GM18526 (cell line): ENCODE measurements around the gene LAMC1.

ENCODE experiments used
- POLR2A ChIP-seq: IDR thresholded peaks from 3 replicates; pipeline ENCODE4 v1.6.1; 2011; ENCODE audit not compliant: insufficient read length; ENCODE audit errors: extremely low read depth

The LAMC1 gene

DNA sequence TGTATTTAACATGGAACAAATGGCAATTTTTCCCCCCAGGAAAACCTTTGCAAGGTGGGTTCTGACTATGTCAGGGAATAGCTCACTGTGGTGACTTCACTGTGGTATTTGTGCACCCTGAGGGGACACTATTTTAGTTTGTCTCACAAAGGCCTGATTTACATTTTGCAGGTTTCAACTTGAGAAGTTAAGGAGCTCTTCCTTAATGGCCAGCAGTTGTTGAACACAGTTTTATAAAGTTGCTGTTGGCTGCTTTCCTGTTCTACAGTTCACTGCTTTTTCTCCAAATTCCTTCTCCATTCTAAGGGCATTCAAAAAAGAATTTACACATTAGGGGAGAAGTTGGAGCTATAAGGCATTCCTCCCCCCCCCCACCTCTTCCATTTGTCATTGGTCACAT lies 4.6 kb downstream of the LAMC1 start:
- no peak for TF ChIP-seq POLR2A

DNA sequence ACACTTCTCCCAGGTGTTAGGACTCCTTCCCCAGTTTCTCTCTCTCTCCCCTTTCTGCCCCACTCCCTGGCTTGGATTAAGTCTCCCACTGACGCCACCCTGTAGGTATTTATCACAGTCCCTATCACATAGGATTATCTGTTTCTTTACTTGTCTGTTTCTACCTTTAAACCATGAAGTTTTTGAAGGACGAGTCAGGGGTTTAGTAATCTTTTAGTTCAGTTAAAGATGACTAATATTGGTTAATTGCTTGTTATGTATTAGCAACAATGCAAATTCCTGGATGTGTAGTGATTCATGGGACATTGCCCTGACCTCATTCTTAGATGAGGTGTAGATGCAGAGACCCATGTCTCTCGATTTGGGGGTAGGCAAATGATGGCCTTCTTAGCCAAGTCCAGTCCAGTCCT lies 6.4 kb downstream of the LAMC1 start:
- TF ChIP-seq POLR2A: no peak

DNA sequence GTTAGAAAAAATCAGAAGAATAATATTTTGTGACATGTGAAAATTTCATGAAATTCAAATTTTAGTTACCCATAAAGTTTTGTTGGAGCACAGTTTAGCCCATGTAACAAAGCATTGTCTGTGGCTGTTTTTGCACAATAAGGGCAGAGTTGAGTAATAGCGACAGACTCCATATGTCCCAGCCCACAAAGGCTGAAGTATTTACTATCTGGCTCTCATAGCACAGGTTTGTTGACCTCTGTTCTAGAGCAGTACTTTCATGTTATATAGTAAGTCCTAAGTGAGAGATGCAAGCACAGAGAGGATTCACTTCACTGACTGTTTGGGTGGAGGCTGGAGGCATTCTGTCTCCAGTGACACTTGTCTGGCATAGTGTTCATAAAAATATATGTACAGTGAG lies 6.8 kb downstream of the LAMC1 start:
- TF ChIP-seq POLR2A: no peak

DNA sequence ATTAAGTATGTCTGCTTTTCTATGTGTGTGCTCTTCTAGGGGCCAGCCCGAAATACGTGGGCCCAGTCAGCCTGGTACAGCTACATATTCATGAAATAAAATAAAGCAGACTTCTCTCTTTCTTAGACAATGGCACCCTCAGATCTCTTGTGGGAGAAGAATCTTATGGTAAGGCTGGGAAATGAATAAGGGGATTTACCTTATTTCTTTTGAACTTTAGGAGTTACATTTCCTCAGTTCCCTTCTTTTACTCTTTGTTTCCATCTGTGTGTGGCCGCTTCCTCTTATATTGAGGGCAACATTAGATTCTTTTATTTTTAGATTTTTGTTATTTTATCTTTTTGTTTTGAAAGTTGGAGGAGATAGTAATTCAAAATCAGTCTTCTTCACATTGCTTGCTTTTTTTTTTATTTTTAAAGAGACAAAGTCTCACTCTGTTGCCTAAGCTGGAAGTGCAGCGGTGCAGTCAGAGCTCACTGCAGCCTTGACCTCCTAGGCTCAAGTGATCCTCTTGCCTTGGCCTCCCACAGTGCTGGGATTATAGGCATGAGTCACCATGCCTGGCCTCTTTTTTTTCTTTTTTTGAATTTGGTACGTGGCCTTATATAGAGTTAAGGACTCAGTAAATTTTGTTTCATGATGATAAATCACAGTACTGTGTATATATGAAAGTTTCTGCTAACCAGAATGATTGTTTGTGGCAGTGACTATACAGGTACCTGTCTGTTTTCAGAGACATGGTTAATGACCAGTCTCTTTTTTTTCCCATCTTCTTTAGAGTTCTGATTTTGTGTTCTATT lies 9.1 kb downstream of the LAMC1 start:
- TF ChIP-seq POLR2A: no peak

DNA sequence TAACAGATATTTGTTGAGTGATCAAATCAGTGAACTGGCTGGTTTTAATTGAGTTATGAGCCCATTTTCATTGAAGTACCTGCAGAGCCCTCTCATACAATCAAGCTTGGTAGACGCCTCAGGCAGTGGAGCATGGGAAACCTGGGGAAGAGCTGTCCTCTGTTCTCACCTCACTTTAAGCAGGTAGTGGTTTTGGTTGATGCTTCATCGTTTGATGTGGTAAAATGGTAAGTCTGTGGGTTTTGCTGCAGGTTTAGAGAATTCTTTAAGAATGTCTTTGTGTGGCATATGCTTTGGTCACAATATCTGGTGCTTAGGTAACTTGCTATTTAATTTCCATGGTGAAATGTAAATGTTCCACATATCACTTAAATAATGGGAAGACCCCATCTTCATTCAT lies 10.0 kb downstream of the LAMC1 start:
- TF ChIP-seq POLR2A: no peak

DNA sequence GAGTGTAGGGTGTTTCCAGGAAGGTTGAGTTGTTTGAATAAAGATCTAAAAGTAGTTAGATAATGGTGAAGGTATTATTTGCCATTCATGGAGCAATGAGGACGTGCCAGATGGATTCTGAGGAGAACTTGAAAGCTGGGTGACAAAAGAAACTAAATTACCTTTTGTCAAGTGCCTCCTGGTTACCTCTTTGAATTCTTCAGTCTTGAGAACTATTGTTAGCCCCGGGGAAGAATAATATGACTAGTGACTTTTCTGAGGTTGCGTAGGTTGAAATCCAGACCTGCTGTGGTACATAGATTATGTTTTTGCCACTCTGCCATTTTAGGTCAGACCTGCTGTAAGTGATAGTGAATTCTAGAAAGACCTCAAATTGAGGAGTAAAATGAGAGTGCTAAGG lies 11.5 kb downstream of the LAMC1 start:
- no peak for TF ChIP-seq POLR2A

DNA sequence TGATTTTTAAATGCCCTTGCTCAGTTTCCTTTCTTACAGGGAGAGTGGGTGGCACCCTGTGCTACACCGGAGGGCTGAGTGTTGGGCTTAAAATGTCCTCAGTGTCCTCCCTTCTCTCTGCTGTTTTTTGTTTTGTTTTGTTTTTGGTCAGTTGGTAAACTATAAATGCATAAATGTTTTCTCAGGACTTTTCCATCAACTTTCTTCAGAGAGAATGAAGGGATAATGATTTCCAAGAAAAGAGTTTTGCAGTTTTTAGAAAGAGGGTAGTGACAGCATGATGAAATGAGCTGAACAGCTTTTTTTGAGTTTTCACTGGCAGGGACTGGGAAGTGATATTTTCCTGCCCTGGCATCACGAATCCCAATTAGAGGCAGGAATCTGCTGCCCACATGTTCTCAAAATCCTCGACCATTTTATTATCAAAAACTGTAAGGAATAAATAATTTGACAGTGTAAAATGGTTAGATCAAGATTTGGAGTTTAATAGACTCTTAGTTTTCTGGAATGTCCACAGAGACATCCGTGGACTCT lies 15.2 kb downstream of the LAMC1 start:
- TF ChIP-seq POLR2A: no peak

DNA sequence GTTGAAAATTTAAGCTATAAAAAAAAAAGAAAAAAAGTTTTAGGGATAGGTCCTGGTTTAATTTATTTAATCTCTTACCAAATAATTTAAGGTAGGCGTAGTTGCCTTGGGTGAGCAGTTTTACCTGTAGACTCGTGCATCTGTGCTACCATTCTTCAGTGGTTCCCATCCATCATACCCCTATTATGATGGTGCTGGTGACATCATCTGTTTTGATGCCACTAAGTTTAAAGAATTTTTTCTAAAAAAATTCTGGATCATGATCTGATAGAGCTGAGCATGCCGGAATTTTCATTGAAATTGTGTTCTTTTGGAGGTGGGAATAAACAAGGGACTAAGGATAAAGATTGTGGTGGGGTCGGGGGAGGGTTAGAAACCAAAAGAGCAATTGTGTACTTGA lies 15.7 kb downstream of the LAMC1 start:
- TF ChIP-seq POLR2A: no peak

DNA sequence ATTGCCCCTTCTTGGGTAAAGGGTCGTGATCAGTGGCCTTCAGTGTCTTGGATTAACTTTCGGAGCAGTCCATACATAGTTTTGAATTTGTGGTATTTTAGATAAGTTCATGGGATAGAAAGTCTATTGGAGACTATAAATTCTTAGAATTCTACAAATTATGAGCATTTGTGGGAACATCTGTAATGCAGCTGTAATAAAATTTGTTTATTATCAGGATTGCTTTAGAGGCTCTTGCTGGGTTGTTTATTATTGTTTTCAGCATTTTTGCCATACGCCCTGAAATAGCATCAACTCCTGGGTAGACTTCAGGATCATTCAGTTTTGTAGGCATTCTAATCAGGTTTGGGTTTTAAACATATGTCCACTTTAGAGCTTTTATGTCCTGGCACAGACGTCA lies 16.1 kb downstream of the LAMC1 start:
- no peak for TF ChIP-seq POLR2A

DNA sequence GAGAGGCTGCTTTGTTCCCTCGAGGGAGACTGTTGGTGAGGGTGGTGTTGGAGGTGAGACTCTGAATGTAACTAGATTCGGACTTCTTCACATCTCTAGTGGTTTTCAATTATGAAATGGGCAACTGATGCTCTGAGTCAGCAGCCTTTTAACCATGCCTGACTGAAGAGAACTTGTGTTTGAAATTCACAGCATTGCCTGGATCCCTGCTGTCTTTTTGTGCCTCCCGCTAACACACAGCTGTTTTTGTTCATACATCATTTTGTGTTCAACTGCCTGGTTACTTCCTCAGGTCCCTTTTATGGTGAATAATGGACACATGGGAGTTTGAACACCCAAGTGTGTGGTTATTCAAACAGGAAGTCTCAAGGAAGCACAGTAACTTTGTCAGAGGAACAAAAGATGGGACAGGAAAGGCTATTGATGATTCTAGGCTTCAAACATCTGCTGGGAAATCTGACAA lies 16.8 kb downstream of the LAMC1 start:
- TF ChIP-seq POLR2A: no peak

DNA sequence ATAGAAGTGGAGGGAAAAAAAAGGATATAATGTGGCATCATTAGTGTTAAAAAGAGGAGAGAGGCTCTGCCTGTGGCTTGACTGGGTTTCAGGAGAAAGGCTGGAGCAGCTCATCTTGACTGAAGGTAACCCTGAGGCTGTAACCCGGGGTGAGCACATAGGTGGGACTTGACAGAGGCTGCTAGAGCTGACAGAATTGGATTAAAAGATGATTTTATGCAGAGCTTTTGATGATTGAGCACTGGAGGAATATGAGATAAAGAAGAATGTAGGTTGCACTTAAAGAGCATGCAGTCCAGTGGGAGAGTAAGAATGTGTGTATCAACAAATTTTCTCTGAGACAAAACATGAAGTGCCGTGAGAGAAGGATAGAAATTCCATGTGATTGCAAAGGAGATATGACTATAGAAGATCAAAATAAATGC lies 17.3 kb downstream of the LAMC1 start:
- TF ChIP-seq POLR2A: no peak

DNA sequence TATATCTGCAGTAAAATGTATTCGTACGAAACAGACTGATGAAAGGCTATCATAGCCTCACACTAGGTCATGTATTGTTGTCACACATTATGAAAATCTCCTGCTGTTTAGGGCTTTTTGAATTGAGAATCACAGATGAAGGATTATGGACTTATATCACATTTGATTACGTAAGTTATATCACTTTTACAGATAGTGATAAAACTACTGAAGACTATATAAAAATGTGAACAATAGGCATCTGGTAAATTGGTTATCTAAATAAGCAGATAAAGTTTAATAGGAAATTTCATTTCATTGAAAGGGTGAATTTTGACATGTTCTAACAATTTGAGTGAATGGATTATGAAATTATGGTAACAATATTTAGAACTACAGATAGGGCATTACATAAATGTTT lies 20.0 kb downstream of the LAMC1 start:
- TF ChIP-seq POLR2A: no peak

DNA sequence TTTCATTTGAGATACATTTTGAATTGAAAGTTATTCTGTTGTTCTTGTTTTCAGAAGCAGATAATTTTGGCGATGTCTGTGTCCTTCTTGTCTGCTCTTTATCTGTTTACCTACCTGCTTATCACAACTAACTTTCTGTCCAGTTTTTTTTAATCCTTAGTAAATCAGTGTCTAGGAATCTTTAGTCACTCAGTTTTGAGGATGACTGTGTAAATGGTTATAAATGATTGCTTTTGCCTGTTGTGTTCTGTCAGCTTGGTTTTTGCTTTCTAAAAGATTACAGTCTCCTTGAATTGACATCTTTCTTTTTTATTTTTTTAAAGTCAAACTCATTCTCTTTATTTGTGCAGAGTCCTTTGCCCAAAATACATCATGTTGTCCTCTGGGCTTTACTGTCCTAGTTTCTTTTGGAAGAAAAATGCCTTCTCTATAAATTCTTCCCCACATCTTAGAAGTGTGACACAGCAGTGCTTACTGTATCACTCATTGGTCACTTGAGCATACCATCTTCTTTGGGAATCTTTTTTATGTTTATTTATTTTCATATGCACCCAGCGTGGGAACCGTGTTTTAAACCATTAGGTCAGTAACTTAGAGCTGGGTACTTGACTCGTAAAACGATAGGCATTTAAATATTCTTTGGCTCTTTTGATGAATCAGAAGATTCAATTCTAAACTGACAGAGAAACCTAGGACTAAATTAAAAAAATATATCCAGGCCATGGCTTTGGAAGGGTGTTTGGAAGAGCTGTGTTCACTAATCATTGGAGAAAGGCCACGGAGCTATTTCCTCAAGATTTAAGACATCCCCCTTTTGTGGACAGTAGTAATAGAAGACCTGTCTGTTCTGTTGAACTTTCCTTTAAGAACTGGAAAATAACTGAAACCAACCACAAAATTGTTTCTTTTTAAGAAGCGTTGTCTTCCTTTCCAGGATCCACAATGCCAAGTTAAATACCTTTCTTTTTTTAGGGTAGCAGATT lies 20.9 kb downstream of the LAMC1 start:
- TF ChIP-seq POLR2A: no peak

DNA sequence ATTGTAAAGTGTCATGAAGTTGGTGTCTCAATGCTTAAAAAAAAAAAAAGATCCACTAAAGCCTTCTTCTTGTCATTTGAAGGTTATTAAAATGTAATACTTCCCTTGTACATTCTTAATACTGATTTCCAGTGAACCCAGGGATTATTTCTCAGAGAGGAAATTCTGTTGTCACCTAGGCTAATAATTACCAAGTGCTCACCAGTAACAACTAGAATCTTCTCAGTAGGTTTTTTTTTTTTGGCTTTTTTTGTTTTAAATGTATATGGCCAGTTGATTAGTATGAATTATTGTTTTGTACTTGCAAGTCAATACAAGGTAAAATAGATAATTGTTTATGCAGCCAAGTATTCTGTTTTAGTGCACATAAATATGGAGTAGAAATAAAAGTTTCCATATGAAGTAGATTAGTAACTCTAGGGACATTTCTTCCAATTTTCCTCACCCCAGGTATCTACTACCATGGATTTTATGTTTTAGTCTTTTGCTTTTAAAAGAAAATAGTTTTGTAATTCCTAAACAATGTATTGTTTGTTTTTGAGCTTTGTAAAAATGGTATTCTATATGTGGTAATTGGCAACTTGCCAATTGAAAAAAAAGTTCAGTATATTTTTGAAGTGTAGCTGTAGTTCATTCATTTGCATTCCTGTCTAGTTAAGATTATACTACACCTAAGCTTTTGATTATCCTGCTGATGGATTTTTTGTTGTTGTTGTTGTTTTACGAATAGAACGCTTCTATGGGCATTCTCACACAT lies 21.9 kb downstream of the LAMC1 start:
- no peak for TF ChIP-seq POLR2A
